ENCODE results near the gene CLMP.

CLMP gene

GRCh38 chr11:123216249-123216648 is 21.2 kb upstream of the CLMP start:
- intact Hi-C loops (cut with DNase I; ENCODE audit: low total_unique reads), result no loop called here

GRCh38 chr11:123214940-123215339 is 19.9 kb upstream of the CLMP start:
- intact Hi-C loops (cut with DNase I; ENCODE audit: low total_unique reads), result no loop called here
- Histone ChIP-seq H3K27ac (no peak overlapping the region), H3K9me3 (no peaks in the 10 kb centered on the region), H3K36me3 (no peaks in the 10 kb centered on the region), H3K4me3 (no peak overlapping the region), H3K27me3 (peaks cover 0 to 31% of the 10 kb centered on the region in 2 donors), H3K4me1 (no peaks in the 10 kb centered on the region)
- no peak for DNase-seq
- no peak for TF ChIP-seq CTCF (IDR thresholded peaks at IDR 0.05)

More at GRCh38 chr11:123216249-123216648, 21.2 kb upstream of the CLMP start:
- DNase-seq, result no peak
- Histone ChIP-seq H3K27ac (no peak overlapping the region), H3K27me3 (peaks cover 0 to 29% of the 10 kb centered on the region in 2 donors), H3K36me3 (no peaks in the 10 kb centered on the region), H3K9me3 (no peaks in the 10 kb centered on the region), H3K4me3 (no peak overlapping the region), H3K4me1 (no peaks in the 10 kb centered on the region)
- TF ChIP-seq CTCF (IDR thresholded peaks at IDR 0.05), result no peak

- DNase-seq, result no peak
- no peak for TF ChIP-seq CTCF (IDR thresholded peaks at IDR 0.05)
- H3K36me3 ChIP-seq, result no peaks in the 10 kb centered on the region
- no peaks in the 10 kb centered on the region for H3K4me1 ChIP-seq
- intact Hi-C loops (cut with DNase I; ENCODE audit: low total_unique reads), result no loop called here
- H3K4me3 ChIP-seq, result no peak overlapping the region
- no peaks in the 10 kb centered on the region for H3K9me3 ChIP-seq
- H3K27ac ChIP-seq, result no peak overlapping the region
- peaks cover 0 to 31% of the 10 kb centered on the region in 2 donors for H3K27me3 ChIP-seq
These were observed 19.3 kb upstream of the CLMP start for GRCh38 chr11:123214396-123214795.

GRCh38 chr11:123213307-123213771 is 18.3 kb upstream of the CLMP start:
- TF ChIP-seq CTCF (IDR thresholded peaks at IDR 0.05), result no peak
- Histone ChIP-seq H3K4me1 (no peaks in the 10 kb centered on the region), H3K27me3 (peaks cover 0 to 32% of the 10 kb centered on the region in 2 donors), H3K9me3 (no peaks in the 10 kb centered on the region), H3K36me3 (no peaks in the 10 kb centered on the region), H3K27ac (no peak overlapping the region), H3K4me3 (no peak overlapping the region)
- DNase-seq, result no peak
- intact Hi-C loops (cut with DNase I; ENCODE audit: low total_unique reads), result no loop called here

- H3K9me3 ChIP-seq, result no peaks in the 10 kb centered on the region
- no peak for TF ChIP-seq CTCF (IDR thresholded peaks at IDR 0.05)
- no peak overlapping the region for H3K4me3 ChIP-seq
- no peak overlapping the region for H3K27ac ChIP-seq
- intact Hi-C loops (cut with DNase I; ENCODE audit: low total_unique reads), result no loop called here
- no peak for DNase-seq
- peaks cover 0 to 40% of the 10 kb centered on the region in 2 donors for H3K27me3 ChIP-seq
- H3K4me1 ChIP-seq, result no peaks in the 10 kb centered on the region
- no peaks in the 10 kb centered on the region for H3K36me3 ChIP-seq
These were observed 17.4 kb upstream of the CLMP start for GRCh38 chr11:123212406-123212805.

- H3K36me3 ChIP-seq, result no peaks in the 10 kb centered on the region
- peaks cover 0 to 39% of the 10 kb centered on the region in 2 donors for H3K27me3 ChIP-seq
- no peak for TF ChIP-seq CTCF (IDR thresholded peaks at IDR 0.05)
- no peak overlapping the region for H3K4me3 ChIP-seq
- H3K27ac ChIP-seq, result no peak overlapping the region
- no peak for DNase-seq
- no peaks in the 10 kb centered on the region for H3K9me3 ChIP-seq
- H3K4me1 ChIP-seq, result no peaks in the 10 kb centered on the region
- intact Hi-C loops (cut with DNase I; ENCODE audit: low total_unique reads), result no loop called here
These were observed 16.9 kb upstream of the CLMP start for GRCh38 chr11:123211981-123212380.
